ENCODE measurements around the gene FOSL1. TPM values are rescaled to one million over a fixed set of nuclear protein-coding genes. Genes with fewer than 3 reads are reported as not detected.

The FOSL1 gene
- total RNA-seq, 4 donors from 2014 or later: 1.3 to 3.3 (median 1.4) TPM; not detected in 1

GRCh38 chr11:65920372-65920802 is 20.2 kb upstream of the FOSL1 start:
- DNase-seq (ENCODE audit: low spot score in 2 of 2): no peak
- Histone ChIP-seq H3K4me3 (peak overlapping the region; percentile 60 to 86 (median 72)), H3K27ac (peak overlapping the region in 2 of 4 donors; percentile 83 to 87), H3K27me3 (no peaks in the 10 kb centered on the region), H3K9me3 (no peaks in the 10 kb centered on the region), H3K36me3 (peaks cover 0 to 35% (median 4%) of the 10 kb centered on the region in 3 donors), H3K4me1 (peaks cover 4 to 46% (median 36%) of the 10 kb centered on the region in 4 donors)
- WGBS, 2 donors: 50 to 65% methylated on average over 15 of the region's 15 CpGs
- no peak for TF ChIP-seq CTCF (IDR thresholded peaks at IDR 0.05)
- no peak for TF ChIP-seq POLR2A (IDR thresholded peaks at IDR 0.05)
- no peak for TF ChIP-seq EP300 (IDR thresholded peaks at IDR 0.05)

- TF ChIP-seq EP300 (IDR thresholded peaks at IDR 0.05) (no peak), POLR2A (IDR thresholded peaks at IDR 0.05) (peak in 1 of 2 donors; percentile 4)
- Histone ChIP-seq H3K9me3 (no peaks in the 10 kb centered on the region), H3K36me3 (peaks cover 0 to 33% (median 4%) of the 10 kb centered on the region in 3 donors), H3K27me3 (no peaks in the 10 kb centered on the region), H3K27ac (peak overlapping the region in 3 of 4 donors; percentile 83 to 91 (median 87)), H3K4me3 (peak overlapping the region; percentile 60 to 86 (median 72)), H3K4me1 (peaks cover 4 to 52% (median 41%) of the 10 kb centered on the region in 4 donors)
- no peak for DNase-seq (ENCODE audit: low spot score in 2 of 2)
- 0 to 1% methylated on average over 43 to 55 of the region's 60 CpGs for WGBS, 2 donors
These were observed 19.6 kb upstream of the FOSL1 start for GRCh38 chr11:65919573-65920371.

- Histone ChIP-seq H3K27ac (peak within 1 kb of the TSS; percentile 84 to 98 (median 96)), H3K27me3 (no peaks in the 10 kb centered on the region), H3K9me3 (no peaks in the 10 kb centered on the region), H3K4me3 (peak within 1 kb of the TSS; percentile 76 to 99 (median 88)), H3K4me1 (peaks cover 4 to 56% (median 42%) of the 10 kb centered on the region in 4 donors), H3K36me3 (peaks cover 0 to 28% (median 4%) of the 10 kb centered on the region in 3 donors)
- peak; percentile 94 to 98 for DNase-seq (ENCODE audit: low spot score in 2 of 2)
- WGBS, 2 donors: 0% methylated on average over 29 to 40 of the region's 59 CpGs
- TF ChIP-seq EP300 (IDR thresholded peaks at IDR 0.05): peak; percentile 43 to 86
- TF ChIP-seq CTCF (IDR thresholded peaks at IDR 0.05): peak in 1 of 5 experiments; percentile 66
- TF ChIP-seq POLR2A (IDR thresholded peaks at IDR 0.05): peak in 1 of 2 donors; percentile 55
These were observed 19.0 kb upstream of the FOSL1 start, which contains the start of gene DRAP1 for GRCh38 chr11:65919141-65919572. TSS of gene DRAP1 (plus strand) at chr11:65919426. CDS start at chr11:65919502, 76 bp downstream.

GRCh38 chr11:65918211-65919140 is 18.3 kb upstream of the FOSL1 start, which contains the start of gene C11orf68:
TSS of gene C11orf68 (minus strand) at chr11:65919062. CDS start at chr11:65919031, 31 bp downstream.
- DNase-seq (ENCODE audit: low spot score in 2 of 2): no peak
- peaks cover 0 to 23% (median 4%) of the 10 kb centered on the region in 3 donors for H3K36me3 ChIP-seq

More at GRCh38 chr11:65918211-65919140, 18.3 kb upstream of the FOSL1 start, which contains the start of gene C11orf68:
- Histone ChIP-seq H3K4me1 (peaks cover 4 to 56% (median 42%) of the 10 kb centered on the region in 4 donors), H3K27me3 (no peaks in the 10 kb centered on the region), H3K4me3 (peak within 1 kb of the TSS; percentile 76 to 99 (median 88)), H3K27ac (peak within 1 kb of the TSS; percentile 84 to 98 (median 96)), H3K9me3 (no peaks in the 10 kb centered on the region)
- TF ChIP-seq EP300 (IDR thresholded peaks at IDR 0.05) (peak in 1 of 2 donors; percentile 65), POLR2A (IDR thresholded peaks at IDR 0.05) (peak; percentile 48 to 69), CTCF (IDR thresholded peaks at IDR 0.05) (peak in 1 of 5 experiments; percentile 18)
- WGBS, 2 donors: 5 to 26% methylated on average over 13 to 58 of the region's 77 CpGs

Measured in tibial nerve (tissue), 4 donors.